AG10803 (cell line): ENCODE data around the gene SLC48A1.

Source experiments
- DNase-seq: peaks from one replicate; pipeline ENCODE4 v3.0.0; 2010; ENCODE audit warnings: low read depth
- H3K4me3 ChIP-seq: 2 replicates; pipeline ENCODE4 v1.5.1; 2011; ENCODE audit warnings: mild to moderate bottlenecking, low read length, control low read depth
- CTCF ChIP-seq: conservative IDR thresholded peaks from 2 replicates; pipeline ENCODE4 v1.5.1; 2011; ENCODE audit warnings: mild to moderate bottlenecking, low read length, control low read depth, inconsistent platforms

SLC48A1 gene

GRCh38 chr12:47743311-47743860 lies 29.7 kb upstream of the SLC48A1 start:
- H3K4me3 ChIP-seq, result no peak overlapping the region
- no peak for TF ChIP-seq CTCF
- no peak for DNase-seq

- no peak overlapping the region for H3K4me3 ChIP-seq
- DNase-seq, result no peak
- peak; percentile 15; the same call in 1 of the 2 replicates for TF ChIP-seq CTCF
Observed at GRCh38 chr12:47744005-47744651, 28.9 kb upstream of the SLC48A1 start.

GRCh38 chr12:47744778-47745436 lies 28.1 kb upstream of the SLC48A1 start:
- TF ChIP-seq CTCF, result no peak

GRCh38 chr12:47745485-47746041 lies 27.5 kb upstream of the SLC48A1 start:
- DNase-seq, result no peak
- H3K4me3 ChIP-seq, result no peak overlapping the region
- TF ChIP-seq CTCF, result no peak

More at GRCh38 chr12:47744778-47745436, 28.1 kb upstream of the SLC48A1 start:
- H3K4me3 ChIP-seq, result no peak overlapping the region
- DNase-seq, result no peak

- no peak for DNase-seq
- no peak for TF ChIP-seq CTCF
- H3K4me3 ChIP-seq, result no peak overlapping the region
Observed at GRCh38 chr12:47746073-47746472, 27.0 kb upstream of the SLC48A1 start.

- TF ChIP-seq CTCF, result no peak
- H3K4me3 ChIP-seq, result no peak overlapping the region
- DNase-seq, result no peak
Observed at GRCh38 chr12:47746523-47746922, 26.5 kb upstream of the SLC48A1 start.
